Measurements from ENCODE around the gene IQSEC1. TPM values are rescaled to one million over a fixed set of nuclear protein-coding genes. Genes with fewer than 3 reads are reported as not detected.

Gene IQSEC1
- total and polyA plus RNA-seq, 10 of the 15 experiments (the other 5 are each of a cell fraction or from before 2014, with no cell fraction given) = 0.92 to 55.2 (median 8.5) TPM

DNA sequence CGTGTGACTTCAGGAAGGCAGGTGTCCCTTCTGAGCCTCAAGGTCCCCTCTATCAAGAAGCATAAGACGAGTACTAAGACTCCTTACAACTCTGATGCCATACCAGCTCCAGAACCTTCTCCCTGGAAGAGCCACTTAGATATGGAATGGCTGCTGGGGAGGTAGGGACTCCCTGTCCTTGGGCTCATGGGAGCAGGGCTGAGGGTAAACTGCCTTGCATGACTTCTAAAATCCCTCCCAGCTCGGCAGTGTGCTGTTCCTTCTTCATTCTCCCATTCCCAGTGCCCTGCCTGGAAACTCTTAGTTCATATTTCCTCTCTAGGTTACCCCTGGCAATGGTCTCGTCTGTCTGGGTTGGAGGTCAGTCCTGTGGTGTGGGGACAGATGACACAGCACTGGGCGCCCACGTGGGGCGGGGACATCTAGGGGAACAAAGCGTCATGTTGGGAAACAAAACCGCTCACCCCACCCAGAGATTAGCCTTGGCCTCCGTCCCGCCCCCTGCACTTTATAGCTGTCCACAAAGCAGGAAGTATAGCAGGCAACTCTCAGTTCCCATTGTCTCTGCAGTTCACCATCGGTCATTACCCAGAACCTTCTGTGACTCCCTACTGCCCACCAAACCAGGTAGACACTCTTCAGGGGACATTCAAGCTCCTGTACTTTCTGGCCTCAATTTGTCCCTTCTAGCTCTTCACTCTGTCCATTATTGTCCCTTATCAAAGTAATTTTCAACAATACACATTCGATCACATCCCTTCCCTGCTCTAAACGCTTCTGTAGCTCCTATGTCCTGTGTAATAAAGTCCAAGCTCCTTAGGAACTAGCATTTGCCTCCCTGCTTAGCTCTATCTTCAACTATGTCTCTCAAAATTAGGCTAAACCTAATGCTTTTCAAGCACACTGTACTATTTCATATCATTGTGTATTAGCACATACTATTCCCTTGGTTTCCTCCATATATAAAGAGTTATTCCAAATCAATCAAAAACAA lies 73.8 kb downstream of the IQSEC1 start (continued):
- TF ChIP-seq ZNF274 (IDR thresholded peaks at IDR 0.05; ENCODE audit: insufficient read depth, insufficient read length) (no peak), NR2F1 (conservative IDR thresholded peaks at IDR 0.05) (peak; percentile 84), ZNF622 (IDR thresholded peaks at IDR 0.05) (no peak), SMAD5 (IDR thresholded peaks at IDR 0.05; ENCODE audit: low read depth) (no peak), PAX5 (IDR thresholded peaks at IDR 0.05; ENCODE audit: borderline replicate concordance, low read depth, low read length) (0 out of 2 replicates have a peak, but pooled peaks have one; percentile 40), ZNF217 (IDR thresholded peaks at IDR 0.05) (peak; percentile 37; the same call in 1 of the 2 replicates), FOXK2 (IDR thresholded peaks at IDR 0.05) (peak; percentile 88), CHD4 (IDR thresholded peaks at IDR 0.05) (no peak), MTA3 (IDR thresholded peaks at IDR 0.05; ENCODE audit: borderline replicate concordance, low read length) (peak; percentile 51; the same call in 1 of the 2 replicates), HDAC6 (IDR thresholded peaks at IDR 0.05; ENCODE audit: unreplicated experiment) (no peak), TCF3 (IDR thresholded peaks at IDR 0.05; ENCODE audit: borderline replicate concordance, insufficient read depth, low read depth, low read length) (no peak), STAT3 (IDR thresholded peaks at IDR 0.05; ENCODE audit: low read depth, low read length) (no peak), MYC (IDR thresholded peaks at IDR 0.05; ENCODE audit: insufficient read depth, insufficient read length, insufficient replicate concordance, low read length, severe bottlenecking) (no peak), ETV6 (conservative IDR thresholded peaks at IDR 0.05 in 1 of 2, IDR thresholded peaks at IDR 0.05 in 1 of 2; ENCODE audit: borderline replicate concordance in 1 of 2, low read depth in 1 of 2) (peak in 1 of 2 experiments; percentile 61; a peak in 1 of 4 replicates), SRF (IDR thresholded peaks at IDR 0.05; ENCODE audit: low read depth in 2 of 2, low read length in 2 of 2) (no peak), HDAC2 (IDR thresholded peaks at IDR 0.05) (no peak), POU2F2 (IDR thresholded peaks at IDR 0.05; ENCODE audit: borderline replicate concordance, low read depth, low read length) (peak; percentile 61; the same call in 1 of the 3 replicates), MEF2A (IDR thresholded peaks at IDR 0.05; ENCODE audit: insufficient read depth, low read depth, low read length) (no peak)
- TF ChIP-seq, protein P1, sequence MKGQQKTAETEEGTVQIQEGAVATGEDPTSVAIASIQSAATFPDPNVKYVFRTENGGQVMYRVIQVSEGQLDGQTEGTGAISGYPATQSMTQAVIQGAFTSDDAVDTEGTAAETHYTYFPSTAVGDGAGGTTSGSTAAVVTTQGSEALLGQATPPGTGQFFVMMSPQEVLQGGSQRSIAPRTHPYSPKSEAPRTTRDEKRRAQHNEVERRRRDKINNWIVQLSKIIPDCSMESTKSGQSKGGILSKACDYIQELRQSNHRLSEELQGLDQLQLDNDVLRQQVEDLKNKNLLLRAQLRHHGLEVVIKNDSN (IDR thresholded peaks at IDR 0.05; ENCODE audit: borderline replicate concordance, extremely low read length, insufficient read depth, low read depth, low read length) = peak; percentile 48
- TF ChIP-seq, protein P2, sequence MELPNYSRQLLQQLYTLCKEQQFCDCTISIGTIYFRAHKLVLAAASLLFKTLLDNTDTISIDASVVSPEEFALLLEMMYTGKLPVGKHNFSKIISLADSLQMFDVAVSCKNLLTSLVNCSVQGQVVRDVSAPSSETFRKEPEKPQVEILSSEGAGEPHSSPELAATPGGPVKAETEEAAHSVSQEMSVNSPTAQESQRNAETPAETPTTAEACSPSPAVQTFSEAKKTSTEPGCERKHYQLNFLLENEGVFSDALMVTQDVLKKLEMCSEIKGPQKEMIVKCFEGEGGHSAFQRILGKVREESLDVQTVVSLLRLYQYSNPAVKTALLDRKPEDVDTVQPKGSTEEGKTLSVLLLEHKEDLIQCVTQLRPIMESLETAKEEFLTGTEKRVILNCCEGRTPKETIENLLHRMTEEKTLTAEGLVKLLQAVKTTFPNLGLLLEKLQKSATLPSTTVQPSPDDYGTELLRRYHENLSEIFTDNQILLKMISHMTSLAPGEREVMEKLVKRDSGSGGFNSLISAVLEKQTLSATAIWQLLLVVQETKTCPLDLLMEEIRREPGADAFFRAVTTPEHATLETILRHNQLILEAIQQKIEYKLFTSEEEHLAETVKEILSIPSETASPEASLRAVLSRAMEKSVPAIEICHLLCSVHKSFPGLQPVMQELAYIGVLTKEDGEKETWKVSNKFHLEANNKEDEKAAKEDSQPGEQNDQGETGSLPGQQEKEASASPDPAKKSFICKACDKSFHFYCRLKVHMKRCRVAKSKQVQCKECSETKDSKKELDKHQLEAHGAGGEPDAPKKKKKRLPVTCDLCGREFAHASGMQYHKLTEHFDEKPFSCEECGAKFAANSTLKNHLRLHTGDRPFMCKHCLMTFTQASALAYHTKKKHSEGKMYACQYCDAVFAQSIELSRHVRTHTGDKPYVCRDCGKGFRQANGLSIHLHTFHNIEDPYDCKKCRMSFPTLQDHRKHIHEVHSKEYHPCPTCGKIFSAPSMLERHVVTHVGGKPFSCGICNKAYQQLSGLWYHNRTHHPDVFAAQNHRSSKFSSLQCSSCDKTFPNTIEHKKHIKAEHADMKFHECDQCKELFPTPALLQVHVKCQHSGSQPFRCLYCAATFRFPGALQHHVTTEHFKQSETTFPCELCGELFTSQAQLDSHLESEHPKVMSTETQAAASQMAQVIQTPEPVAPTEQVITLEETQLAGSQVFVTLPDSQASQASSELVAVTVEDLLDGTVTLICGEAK (IDR thresholded peaks at IDR 0.05; ENCODE audit: borderline replicate concordance) = no peak
- TF ChIP-seq, protein P3, sequence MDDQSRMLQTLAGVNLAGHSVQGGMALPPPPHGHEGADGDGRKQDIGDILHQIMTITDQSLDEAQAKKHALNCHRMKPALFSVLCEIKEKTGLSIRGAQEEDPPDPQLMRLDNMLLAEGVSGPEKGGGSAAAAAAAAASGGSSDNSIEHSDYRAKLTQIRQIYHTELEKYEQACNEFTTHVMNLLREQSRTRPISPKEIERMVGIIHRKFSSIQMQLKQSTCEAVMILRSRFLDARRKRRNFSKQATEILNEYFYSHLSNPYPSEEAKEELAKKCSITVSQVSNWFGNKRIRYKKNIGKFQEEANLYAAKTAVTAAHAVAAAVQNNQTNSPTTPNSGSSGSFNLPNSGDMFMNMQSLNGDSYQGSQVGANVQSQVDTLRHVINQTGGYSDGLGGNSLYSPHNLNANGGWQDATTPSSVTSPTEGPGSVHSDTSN (IDR thresholded peaks at IDR 0.05; ENCODE audit: insufficient replicate concordance, low read depth, low read length) = no peak
- TF ChIP-seq, protein P4, sequence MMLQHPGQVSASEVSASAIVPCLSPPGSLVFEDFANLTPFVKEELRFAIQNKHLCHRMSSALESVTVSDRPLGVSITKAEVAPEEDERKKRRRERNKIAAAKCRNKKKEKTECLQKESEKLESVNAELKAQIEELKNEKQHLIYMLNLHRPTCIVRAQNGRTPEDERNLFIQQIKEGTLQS (IDR thresholded peaks at IDR 0.05; ENCODE audit: borderline replicate concordance, extremely low read depth, low read depth, low read length) = no peak

All from GM12878 (cell line).